H1 (cell line): ENCODE results near the gene RNU4-1. TPM values are rescaled to one million over a fixed set of nuclear protein-coding genes. Genes with fewer than 3 reads are reported as not detected.

Source experiments
- CTCF ChIA-PET: fragments of 300-600 bp; sonication (Branson Sonifier 250); formaldehyde crosslinking; loops from one replicate; lab custom pipeline; 2021; ENCODE audit not compliant: partially characterized antibody; lab: Charles Lee
- POLR2A ChIA-PET: fragments of 300-600 bp; sonication (Branson Sonifier 250); formaldehyde crosslinking; loops from one replicate; lab custom pipeline; 2021; ENCODE audit warnings: inconsistent platforms; ENCODE audit not compliant: partially characterized antibody; lab: Charles Lee
- DNase-seq, 2 experiments: peaks; one replicate each; pipeline versions ENCODE4 v3.0.0 to v3.0.0-alpha.2; 2010 to 2022; ENCODE audit warnings: low spot score in 2 of 2, low read depth in 1 of 2, mixed read lengths in 1 of 2
- FAIRE-seq: peaks from 2 replicates; lab custom pipeline; 2011; peaks lifted over from hg19 to GRCh38; lab: Jason Lieb, UNC
- H2AFZ ChIP-seq: 2 replicates; pipeline ENCODE4 v1.8.1; 2012; ENCODE audit warnings: low read length, inconsistent platforms
- H2AK5ac ChIP-seq: 2 replicates; pipeline ENCODE4 v1.6.1; 2013; ENCODE audit warnings: low read depth, low read length
- H2BK120ac ChIP-seq: replicated peaks from 2 replicates; pipeline ENCODE3; 2013; ENCODE audit warnings: low read depth, low read length, inconsistent platforms
- H2BK12ac ChIP-seq: 2 replicates; pipeline ENCODE4 v1.6.1; 2013; ENCODE audit warnings: low read depth, low read length
- H2BK15ac ChIP-seq: 2 replicates; pipeline ENCODE4 v1.6.1; 2013; ENCODE audit warnings: low read length
- H2BK20ac ChIP-seq: 2 replicates; pipeline ENCODE4 v1.6.1; 2013; ENCODE audit warnings: low read length
- H2BK5ac ChIP-seq: 2 replicates; pipeline ENCODE4 v1.6.1; 2013; ENCODE audit warnings: low read depth, low read length
- H3K14ac ChIP-seq: 2 replicates; pipeline ENCODE4 v1.6.1; 2013; ENCODE audit warnings: inconsistent platforms; ENCODE audit not compliant: insufficient read length
- H3K18ac ChIP-seq: 2 replicates; pipeline ENCODE4 v1.6.1; 2013; ENCODE audit warnings: low read length; ENCODE audit errors: extremely low read depth
- H3K23ac ChIP-seq: 2 replicates; pipeline ENCODE4 v1.6.1; 2013; ENCODE audit warnings: inconsistent platforms; ENCODE audit not compliant: insufficient read length
- H3K23me2 ChIP-seq: 2 replicates; pipeline ENCODE4 v1.6.1; 2013; ENCODE audit warnings: low read depth, low read length
- H3K27ac ChIP-seq: 2 replicates; pipeline ENCODE4 v1.6.1; 2011; ENCODE audit warnings: low read depth, low read length, inconsistent platforms
- H3K27me3 ChIP-seq, 4 experiments: replicated peaks in 1 of 4; 1 replicate in 1 of 4; 2 replicates in 3 of 4; pipeline versions ENCODE4 v1.6.1 to v1.8.1; 2011 to 2013; ENCODE audit warnings: low read length in 3 of 4, mild to moderate bottlenecking in 3 of 4, inconsistent platforms in 2 of 4, mixed read lengths in 2 of 4, moderate library complexity in 1 of 4; ENCODE audit not compliant: control insufficient read depth in 3 of 4, insufficient read depth in 3 of 4; ENCODE audit errors: extremely low read depth in 1 of 4
- H3K36me3 ChIP-seq, 4 experiments: 2 replicates each; pipeline versions ENCODE4 v1.6.1 to v1.8.1; 2011 to 2013; ENCODE audit warnings: mild to moderate bottlenecking in 4 of 4, low read length in 3 of 4, moderate library complexity in 2 of 4, control low read depth in 1 of 4, inconsistent platforms in 1 of 4; ENCODE audit not compliant: insufficient read depth in 4 of 4, control insufficient read depth in 2 of 4
- H3K4ac ChIP-seq: replicated peaks from 2 replicates; pipeline ENCODE3; 2013; ENCODE audit warnings: low read length, low read depth, mixed read lengths, inconsistent platforms; ENCODE audit not compliant: insufficient read length
- H3K4me1 ChIP-seq, 4 experiments: replicated peaks in 1 of 4; 1 replicate in 1 of 4; 2 replicates in 3 of 4; pipeline versions ENCODE4 v1.6.1 to v1.8.1; 2011 to 2013; ENCODE audit warnings: low read length in 3 of 4, inconsistent platforms in 2 of 4, mixed read lengths in 1 of 4; ENCODE audit not compliant: insufficient read depth in 4 of 4, control insufficient read depth in 3 of 4
- H3K4me2 ChIP-seq, 2 experiments: 2 replicates each; pipeline versions ENCODE4 v1.6.1 to v1.8.1; 2011 to 2013; ENCODE audit warnings: low read depth in 2 of 2, low read length in 2 of 2, control low read depth in 1 of 2, inconsistent platforms in 1 of 2, mild to moderate bottlenecking in 1 of 2; ENCODE audit not compliant: insufficient read depth in 1 of 2
- H3K4me3 ChIP-seq, 4 experiments: fragments of 200-600, 300-600 bp in 1 of 4; sonication (generic), shearing (Covaris generic), sonication (Bioruptor Twin) in 1 of 4; 2 replicates each; pipeline versions ENCODE4 v1.5.1 to v1.8.1; 2011 to 2016; ENCODE audit warnings: low read length in 4 of 4, low read depth in 3 of 4, control low read depth in 2 of 4, inconsistent platforms in 2 of 4, mild to moderate bottlenecking in 2 of 4, mixed read lengths in 1 of 4, moderate library complexity in 1 of 4; ENCODE audit not compliant: insufficient read depth in 2 of 4; ENCODE audit errors: extremely low read depth in 1 of 4
- H3K56ac ChIP-seq: replicated peaks from 2 replicates; pipeline ENCODE3; 2013; ENCODE audit warnings: low read depth, mild to moderate bottlenecking, mixed read lengths, low read length, inconsistent platforms; ENCODE audit not compliant: insufficient read length
- H3K79me1 ChIP-seq: 2 replicates; pipeline ENCODE4 v1.6.1; 2013; ENCODE audit warnings: low read depth, low read length, control low read depth
- H3K79me2 ChIP-seq, 2 experiments: 2 replicates each; pipeline versions ENCODE4 v1.6.1 to v1.8.1; 2012 to 2013; ENCODE audit warnings: low read length in 2 of 2, mild to moderate bottlenecking in 2 of 2, inconsistent platforms in 1 of 2; ENCODE audit not compliant: insufficient read depth in 2 of 2, control insufficient read depth in 1 of 2
- H3K9ac ChIP-seq, 4 experiments: replicated peaks in 1 of 4; 1 replicate in 1 of 4; 2 replicates in 3 of 4; pipeline versions ENCODE4 v1.6.1 to v1.8.1; 2011 to 2013; ENCODE audit warnings: low read depth in 3 of 4, low read length in 3 of 4, control low read depth in 2 of 4, mild to moderate bottlenecking in 2 of 4, moderate library complexity in 2 of 4, inconsistent platforms in 1 of 4; ENCODE audit errors: extremely low read depth in 1 of 4
- H3K9me3 ChIP-seq, 2 experiments: 2 replicates each; pipeline versions ENCODE4 v1.6.1 to v1.8.1; 2012 to 2013; ENCODE audit warnings: mild to moderate bottlenecking in 2 of 2, moderate library complexity in 2 of 2, control low read depth in 1 of 2, inconsistent platforms in 1 of 2, low read depth in 1 of 2, low read length in 1 of 2, mixed read lengths in 1 of 2; ENCODE audit not compliant: insufficient read depth in 2 of 2
- H4K20me1 ChIP-seq, 2 experiments: replicated peaks in 1 of 2; 2 replicates each; pipeline versions ENCODE3 to v1.8.1; 2011 to 2013; ENCODE audit warnings: inconsistent platforms in 2 of 2, low read length in 2 of 2, mild to moderate bottlenecking in 1 of 2; ENCODE audit not compliant: insufficient read depth in 2 of 2, control insufficient read depth in 1 of 2
- H4K5ac ChIP-seq: 2 replicates; pipeline ENCODE4 v1.6.1; 2013; ENCODE audit warnings: low read length, low read depth, mixed read lengths, inconsistent platforms; ENCODE audit not compliant: insufficient read length
- H4K8ac ChIP-seq: 2 replicates; pipeline ENCODE4 v1.8.0; 2013; ENCODE audit warnings: mild to moderate bottlenecking, moderate library complexity, low read length, inconsistent platforms; ENCODE audit not compliant: insufficient read depth; ENCODE audit errors: extremely low read depth
- H4K91ac ChIP-seq: replicated peaks from 2 replicates; pipeline ENCODE3; 2013; ENCODE audit warnings: low read length, mixed read lengths, inconsistent platforms; ENCODE audit not compliant: insufficient read length
- ATF2 ChIP-seq: IDR thresholded peaks from 2 replicates; pipeline ENCODE4 v1.6.1; 2012; ENCODE audit warnings: low read length, inconsistent platforms
- KDM4A ChIP-seq: IDR thresholded peaks from one replicate; pipeline ENCODE4 v1.7.1; 2012; ENCODE audit warnings: low read depth, mild to moderate bottlenecking, moderate library complexity, low read length, inconsistent platforms; ENCODE audit not compliant: severe bottlenecking
- NRF1 ChIP-seq: IDR thresholded peaks from 2 replicates; pipeline ENCODE4 v1.6.1; 2011; ENCODE audit warnings: mild to moderate bottlenecking, low read depth, low read length, improper control_type of control experiment
- PHF8 ChIP-seq: fragments of 200-600 bp; sonication (generic); conservative IDR thresholded peaks from 2 replicates; pipeline ENCODE4 v1.7.1; 2012; ENCODE audit warnings: low read depth, mild to moderate bottlenecking, inconsistent platforms, low read length, moderate library complexity
- RBBP5 ChIP-seq: IDR thresholded peaks from 2 replicates; pipeline ENCODE4 v1.7.1; 2012; ENCODE audit warnings: low read depth, mild to moderate bottlenecking, inconsistent platforms, low read length, moderate library complexity, borderline replicate concordance
- TCF12 ChIP-seq: IDR thresholded peaks from 2 replicates; pipeline ENCODE4 v1.6.1; 2011; ENCODE audit warnings: low read depth, mild to moderate bottlenecking, low read length
- USF2 ChIP-seq: IDR thresholded peaks from 2 replicates; pipeline ENCODE4 v1.6.1; 2011; ENCODE audit warnings: low read length, improper control_type of control experiment
- YY1 ChIP-seq: IDR thresholded peaks from 2 replicates; pipeline ENCODE4 v1.6.1; 2011; ENCODE audit warnings: low read depth, mild to moderate bottlenecking, low read length
- WGBS, 2 experiments: shearing (Covaris generic) in 1 of 2; methylation state at CpG; one replicate each; pipeline versions ENCODE4 v1.1.6 to v1.1.7; 2013 to 2015; ENCODE audit warnings: low lambda C conversion rate in 2 of 2, mixed read lengths in 2 of 2, inconsistent platforms in 1 of 2, low coverage in 1 of 2, missing lambda C conversion rate in 1 of 2; ENCODE audit not compliant: insufficient replicate concordance in 2 of 2, insufficient coverage in 1 of 2, insufficient read length in 1 of 2; ENCODE audit errors: extremely low coverage in 1 of 2, missing lambda C conversion rate in 1 of 2; 5-methylcytosine and 5-hydroxymethylcytosine counted together
- polyA plus RNA-seq, 7 experiments: library from polyadenylated mRNA; depleted of rRNA in 3 of 7; stranded (reverse) in 5 of 7; unstranded in 2 of 7; fragments of >200 nt in 5 of 7; fragments of 200-250 nt in 2 of 7; gene quantifications; 1 replicate in 5 of 7; 2 replicates in 1 of 7; 4 replicates in 1 of 7; pipeline versions ENCODE4 v1.2.1 to v1.2.3, GENCODE V29; 2011 to 2013; ENCODE audit warnings: missing spikeins in 2 of 7, mixed read lengths in 2 of 7
- total RNA-seq: library from RNA; stranded (reverse); fragmentation: NEBNext Ultra II Directional; extraction: Animal tissue kit (Norgen Biotek cat#: 25700); gene quantifications from 2 replicates; pipeline ENCODE4 v1.2.1, GENCODE V29; 2021

The RNU4-1 gene
- total and polyA plus RNA-seq, 2 of the 8 experiments (the other 6 are each of a cell fraction or from before 2014, with no cell fraction given) = under 0.01 to 1,424 TPM

- 11% methylated on average over 25 of the region's 81 CpGs; no CpG with 5 or more reads in 1 of the 2 experiments for WGBS, 2 experiments
- H2AFZ ChIP-seq = peak within 1 kb of the TSS; percentile 98
- H4K8ac ChIP-seq = peak within 1 kb of the TSS; percentile 83
- no peak within 1 kb of the TSS for H3K23ac ChIP-seq
- H3K4ac ChIP-seq = peak within 1 kb of the TSS; percentile 34
- peak within 1 kb of the TSS; percentile 87 for H3K18ac ChIP-seq
- peaks cover 8% of the 10 kb centered on the region; the same call in 1 of the 2 replicates for H3K23me2 ChIP-seq
- no peaks in the 10 kb centered on the region for H3K27me3 ChIP-seq
- H3K14ac ChIP-seq = no peak within 1 kb of the TSS
- H2BK15ac ChIP-seq = peak within 1 kb of the TSS; percentile 88; the same call in 1 of the 2 replicates
- H4K20me1 ChIP-seq = peaks cover 7 to 14% of the 10 kb centered on the region in 2 experiments
- H4K91ac ChIP-seq = peak within 1 kb of the TSS; percentile 50
- peak within 1 kb of the TSS; percentile 65 to 85 (median 80) for H3K4me3 ChIP-seq
- H4K5ac ChIP-seq = peak within 1 kb of the TSS; percentile 46
- H3K79me2 ChIP-seq = peaks cover 35 to 47% of the 10 kb centered on the region in 2 experiments
- no peaks in the 10 kb centered on the region for H3K36me3 ChIP-seq
- H3K4me1 ChIP-seq = peaks cover 15 to 29% (median 19%) of the 10 kb centered on the region in 4 experiments
- ChIA-PET POLR2A (interaction anchor here (0.9 to 88.3 kb wide), 6 partner anchors 2 to 173 kb away, joined by 3 to 4270 read pairs (median 4); partner anchors contain the start of genes GCN1, PXN, RAB35 and RNU4-1), CTCF (interaction anchor here (0.6 to 34.8 kb wide), 20 partner anchors 8 to 163 kb away, joined by 3 to 930 read pairs (median 5); partner anchors contain the start of genes RAB35, RNU4-2, RPLP0 and SIRT4)
- H3K9ac ChIP-seq = peak within 1 kb of the TSS; percentile 35 to 94 (median 77)
- H3K56ac ChIP-seq = peak within 1 kb of the TSS; percentile 74
- H2BK5ac ChIP-seq = peak within 1 kb of the TSS; percentile 44; the same call in 1 of the 2 replicates
- DNase-seq (peak in 1 of 2 experiments; percentile 97), FAIRE-seq (no peak)
- H3K27ac ChIP-seq = peak within 1 kb of the TSS; percentile 83
- no peak within 1 kb of the TSS for H2BK120ac ChIP-seq
- peaks cover 21% of the 10 kb centered on the region for H3K79me1 ChIP-seq
- H2BK12ac ChIP-seq = peak within 1 kb of the TSS; percentile 80; the same call in 1 of the 2 replicates
- H2BK20ac ChIP-seq = peak within 1 kb of the TSS; percentile 13; the same call in 1 of the 2 replicates
- H3K4me2 ChIP-seq = peak within 1 kb of the TSS; percentile 92 to 96
- no peak within 1 kb of the TSS for H2AK5ac ChIP-seq
- H3K9me3 ChIP-seq = no peaks in the 10 kb centered on the region
- TF ChIP-seq YY1 = no peak
- no peak for TF ChIP-seq TCF12
- no peak for TF ChIP-seq NRF1
- TF ChIP-seq PHF8 = peak; percentile 79; the same call in 1 of the 2 replicates
- TF ChIP-seq USF2 = no peak
- peak; percentile 52 for TF ChIP-seq KDM4A
- peak; percentile 44; the same call in 1 of the 2 replicates for TF ChIP-seq RBBP5
- TF ChIP-seq ATF2 = no peak
These were observed 27.4 kb downstream of the RNU4-1 start, which contains the start of gene PXN for GRCh38 chr12:120265473-120266179. Gene PXN (minus strand): TSS chr12:120265730. CDS start chr12:120265629, 101 bp downstream.
